ENCODE data around the gene MPPED2. TPM values are rescaled to one million over a fixed set of nuclear protein-coding genes. Genes with fewer than 3 reads are reported as not detected.

The MPPED2 gene
- total and polyA plus RNA-seq, 2 experiments from 2014 or later, result 7.0 to 7.6 TPM

GRCh38 chr11:30468881-30469280, 117.3 kb downstream of the MPPED2 start:
- WGBS (ENCODE audit: low lambda C conversion rate, missing lambda C conversion rate), result 59% methylated on average over 2 of the region's 2 CpGs
- Histone ChIP-seq H4K20me1 (ENCODE audit: insufficient read depth, poor library complexity, severe bottlenecking) (no peaks in the 10 kb centered on the region), H3K9me2 (replicated peaks; ENCODE audit: insufficient read depth) (no peaks in the 10 kb centered on the region), H3K27me3 (no peaks in the 10 kb centered on the region), H2AFZ (no peak overlapping the region), H3K9me3 (ENCODE audit: low read depth) (no peaks in the 10 kb centered on the region), H3K79me2 (no peaks in the 10 kb centered on the region), H3K4me2 (no peak overlapping the region), H3K36me3 (replicated peaks; ENCODE audit: insufficient read depth, low read depth) (no peaks in the 10 kb centered on the region), H3K4me3 (no peak overlapping the region), H3K4me1 (ENCODE audit: insufficient read depth) (no peaks in the 10 kb centered on the region), H3K27ac (no peak overlapping the region)
- DNase-seq (ENCODE audit: low spot score), result no peak
- TF ChIP-seq CTCF (IDR thresholded peaks at IDR 0.05; ENCODE audit: poor library complexity) (no peak), EZH2 (IDR thresholded peaks at IDR 0.05; ENCODE audit: borderline replicate concordance) (no peak), EZH2phosphoT487 (IDR thresholded peaks at IDR 0.05; ENCODE audit: low read depth, severe bottlenecking, unreplicated experiment) (no peak)

GRCh38 chr11:30467176-30467575, 119.0 kb downstream of the MPPED2 start:
- no peak for TF ChIP-seq CTCF (IDR thresholded peaks at IDR 0.05; ENCODE audit: poor library complexity)
- no peak for TF ChIP-seq EZH2phosphoT487 (IDR thresholded peaks at IDR 0.05; ENCODE audit: low read depth, severe bottlenecking, unreplicated experiment)
- no peak for TF ChIP-seq EZH2 (IDR thresholded peaks at IDR 0.05; ENCODE audit: borderline replicate concordance)
- no peak overlapping the region for H3K4me2 ChIP-seq
- no peaks in the 10 kb centered on the region for H3K4me1 ChIP-seq (ENCODE audit: insufficient read depth)
- H3K27ac ChIP-seq, result no peak overlapping the region
- H3K79me2 ChIP-seq, result no peaks in the 10 kb centered on the region
- H3K4me3 ChIP-seq, result no peak overlapping the region
- no peaks in the 10 kb centered on the region for H3K9me2 ChIP-seq (replicated peaks; ENCODE audit: insufficient read depth)
- H4K20me1 ChIP-seq (ENCODE audit: insufficient read depth, poor library complexity, severe bottlenecking), result no peaks in the 10 kb centered on the region
- H2AFZ ChIP-seq, result no peak overlapping the region
- no peaks in the 10 kb centered on the region for H3K36me3 ChIP-seq (replicated peaks; ENCODE audit: insufficient read depth, low read depth)
- no peak for DNase-seq (ENCODE audit: low spot score)
- no peaks in the 10 kb centered on the region for H3K9me3 ChIP-seq (ENCODE audit: low read depth)
- no peaks in the 10 kb centered on the region for H3K27me3 ChIP-seq

- TF ChIP-seq EZH2 (IDR thresholded peaks at IDR 0.05; ENCODE audit: borderline replicate concordance) (no peak), CTCF (IDR thresholded peaks at IDR 0.05; ENCODE audit: poor library complexity) (no peak), EZH2phosphoT487 (IDR thresholded peaks at IDR 0.05; ENCODE audit: low read depth, severe bottlenecking, unreplicated experiment) (no peak)
- no peak overlapping the region for H3K4me2 ChIP-seq
Observed at GRCh38 chr11:30465623-30466022, 120.5 kb downstream of the MPPED2 start.

GRCh38 chr11:30465192-30465591, 121.0 kb downstream of the MPPED2 start:
- Histone ChIP-seq H3K27ac (no peak overlapping the region), H3K4me3 (no peak overlapping the region), H2AFZ (no peak overlapping the region), H3K4me2 (no peak overlapping the region), H3K36me3 (replicated peaks; ENCODE audit: insufficient read depth, low read depth) (no peaks in the 10 kb centered on the region), H3K9me3 (ENCODE audit: low read depth) (no peaks in the 10 kb centered on the region), H3K79me2 (no peaks in the 10 kb centered on the region), H3K9me2 (replicated peaks; ENCODE audit: insufficient read depth) (no peaks in the 10 kb centered on the region), H3K4me1 (ENCODE audit: insufficient read depth) (peaks cover 6% of the 10 kb centered on the region), H4K20me1 (ENCODE audit: insufficient read depth, poor library complexity, severe bottlenecking) (no peaks in the 10 kb centered on the region), H3K27me3 (no peaks in the 10 kb centered on the region)
- no peak for TF ChIP-seq EZH2 (IDR thresholded peaks at IDR 0.05; ENCODE audit: borderline replicate concordance)
- no peak for TF ChIP-seq EZH2phosphoT487 (IDR thresholded peaks at IDR 0.05; ENCODE audit: low read depth, severe bottlenecking, unreplicated experiment)
- no peak for TF ChIP-seq CTCF (IDR thresholded peaks at IDR 0.05; ENCODE audit: poor library complexity)
- DNase-seq (ENCODE audit: low spot score), result no peak
- 87% methylated on average over 2 of the region's 2 CpGs for WGBS (ENCODE audit: low lambda C conversion rate, missing lambda C conversion rate)

More at GRCh38 chr11:30465623-30466022, 120.5 kb downstream of the MPPED2 start:
- Histone ChIP-seq H4K20me1 (ENCODE audit: insufficient read depth, poor library complexity, severe bottlenecking) (no peaks in the 10 kb centered on the region), H3K27me3 (no peaks in the 10 kb centered on the region), H3K9me2 (replicated peaks; ENCODE audit: insufficient read depth) (no peaks in the 10 kb centered on the region), H3K9me3 (ENCODE audit: low read depth) (no peaks in the 10 kb centered on the region), H2AFZ (no peak overlapping the region), H3K36me3 (replicated peaks; ENCODE audit: insufficient read depth, low read depth) (no peaks in the 10 kb centered on the region), H3K4me1 (ENCODE audit: insufficient read depth) (peaks cover 6% of the 10 kb centered on the region), H3K79me2 (no peaks in the 10 kb centered on the region), H3K4me3 (no peak overlapping the region), H3K27ac (no peak overlapping the region)
- no peak for DNase-seq (ENCODE audit: low spot score)
- WGBS (ENCODE audit: low lambda C conversion rate, missing lambda C conversion rate), result 32% methylated on average over 1 of the region's 1 CpG

Data from hepatocyte (in vitro differentiated cells).